HTERT RPE-1 (cell line): Measurements from ENCODE around the gene AARS2.

Experiments
- in situ Hi-C: fragments of 300-500 bp; cut with MboI; formaldehyde crosslinking; loops from 4 replicates; pipeline ENCODE4 v1.14.3; 2020; ENCODE audit warnings: low sequenced_read_pairs

The AARS2 gene

GRCh38 chr6:44301782-44302564 is 11.2 kb downstream of the AARS2 start:
- in situ Hi-C loops, result no loop called here

- in situ Hi-C loops, result no loop called here
These were observed 12.0 kb downstream of the AARS2 start for GRCh38 chr6:44301106-44301505.

GRCh38 chr6:44300292-44300823 is 12.8 kb downstream of the AARS2 start:
- in situ Hi-C loops, result no loop called here

GRCh38 chr6:44298864-44299263 is 14.3 kb downstream of the AARS2 start:
- in situ Hi-C loops, result no loop called here

- in situ Hi-C loops, result no loop called here
These were observed 14.9 kb downstream of the AARS2 start for GRCh38 chr6:44298055-44298803.

- in situ Hi-C loops, result no loop called here
These were observed 15.8 kb downstream of the AARS2 start for GRCh38 chr6:44297063-44298038.

- in situ Hi-C loops, result no loop called here
These were observed 18.0 kb downstream of the AARS2 start for GRCh38 chr6:44294832-44295791.

- in situ Hi-C loops, result no loop called here
These were observed 20.3 kb downstream of the AARS2 start for GRCh38 chr6:44292661-44293365.

GRCh38 chr6:44291841-44292240 is 21.3 kb downstream of the AARS2 start:
- in situ Hi-C loops, result no loop called here

- in situ Hi-C loops, result no loop called here
These were observed 23.4 kb downstream of the AARS2 start for GRCh38 chr6:44289726-44290260.

- in situ Hi-C loops, result no loop called here
These were observed 26.4 kb downstream of the AARS2 start for GRCh38 chr6:44286747-44287146.

- in situ Hi-C loops, result no loop called here
These were observed 26.9 kb downstream of the AARS2 start for GRCh38 chr6:44286285-44286565.

GRCh38 chr6:44285552-44286284 is 27.4 kb downstream of the AARS2 start:
- in situ Hi-C loops, result no loop called here

GRCh38 chr6:44284867-44285266 is 28.3 kb downstream of the AARS2 start:
- in situ Hi-C loops, result no loop called here

- in situ Hi-C loops, result no loop called here
These were observed 29.0 kb downstream of the AARS2 start for GRCh38 chr6:44284121-44284520.

- in situ Hi-C loops, result no loop called here
These were observed 34.1 kb downstream of the AARS2 start for GRCh38 chr6:44278774-44279697.

GRCh38 chr6:44278315-44278714 is 34.8 kb downstream of the AARS2 start:
- in situ Hi-C loops, result no loop called here
